Islet of Langerhans (tissue), 1 donor: ENCODE data around the gene SLC16A9.
"Not testable (repeated sequence)": the region's sequence is repeated elsewhere in the genome, so short reads cannot be mapped to it uniquely, and the experiment has no call there.

Experiments
- FAIRE-seq: peaks from one replicate; lab custom pipeline; 2011; peaks lifted over from hg19 to GRCh38; lab: Jason Lieb, UNC

The SLC16A9 gene

DNA sequence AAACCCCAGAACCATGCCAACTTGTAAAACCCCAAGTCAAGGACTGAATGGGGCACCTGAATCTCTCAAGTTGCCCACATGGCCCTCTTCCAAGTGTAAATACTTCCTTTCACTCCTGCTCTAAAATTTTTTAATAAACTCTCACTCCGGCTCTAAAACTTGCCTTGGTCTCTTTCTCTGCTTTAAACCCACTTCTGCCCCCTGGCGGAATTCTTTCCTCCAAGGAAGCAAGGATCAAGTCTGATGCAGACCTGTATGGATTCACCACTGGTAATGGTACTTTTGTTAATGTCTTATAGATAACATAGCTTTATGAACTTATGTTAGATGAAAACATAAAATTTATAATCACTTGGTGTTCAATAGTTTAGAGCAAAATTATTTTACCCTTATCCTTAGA, 33.8 kb downstream of the SLC16A9 start:
- no peak for FAIRE-seq

DNA sequence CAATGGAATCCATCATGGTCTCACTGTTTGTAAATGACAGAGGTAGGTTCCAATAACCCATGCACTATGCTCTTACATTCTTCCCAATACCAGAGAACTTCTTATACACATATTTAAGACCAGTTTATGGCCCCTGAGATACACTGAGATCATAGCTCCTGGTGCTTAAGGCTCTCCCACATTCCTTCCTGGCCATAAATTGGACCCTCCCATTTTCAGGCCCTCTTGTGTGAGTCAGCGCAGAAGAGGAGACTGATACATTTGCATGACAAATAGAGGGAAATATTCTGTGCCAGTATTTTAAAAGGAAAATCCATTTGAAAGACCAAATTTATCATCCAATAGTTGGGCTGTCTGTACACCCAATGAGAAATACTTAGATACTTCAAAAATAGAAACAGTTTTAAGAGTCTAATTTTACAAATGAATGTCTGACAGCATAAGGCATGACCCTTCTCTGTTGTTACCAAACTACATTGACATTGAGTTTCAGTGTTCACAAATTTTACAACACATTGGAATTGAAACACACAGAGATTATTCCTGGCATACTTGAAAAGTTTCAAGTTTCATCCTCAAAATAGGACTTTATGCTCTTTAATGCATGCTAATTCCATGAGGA, 35.3 kb downstream of the SLC16A9 start:
- no peak for FAIRE-seq

DNA sequence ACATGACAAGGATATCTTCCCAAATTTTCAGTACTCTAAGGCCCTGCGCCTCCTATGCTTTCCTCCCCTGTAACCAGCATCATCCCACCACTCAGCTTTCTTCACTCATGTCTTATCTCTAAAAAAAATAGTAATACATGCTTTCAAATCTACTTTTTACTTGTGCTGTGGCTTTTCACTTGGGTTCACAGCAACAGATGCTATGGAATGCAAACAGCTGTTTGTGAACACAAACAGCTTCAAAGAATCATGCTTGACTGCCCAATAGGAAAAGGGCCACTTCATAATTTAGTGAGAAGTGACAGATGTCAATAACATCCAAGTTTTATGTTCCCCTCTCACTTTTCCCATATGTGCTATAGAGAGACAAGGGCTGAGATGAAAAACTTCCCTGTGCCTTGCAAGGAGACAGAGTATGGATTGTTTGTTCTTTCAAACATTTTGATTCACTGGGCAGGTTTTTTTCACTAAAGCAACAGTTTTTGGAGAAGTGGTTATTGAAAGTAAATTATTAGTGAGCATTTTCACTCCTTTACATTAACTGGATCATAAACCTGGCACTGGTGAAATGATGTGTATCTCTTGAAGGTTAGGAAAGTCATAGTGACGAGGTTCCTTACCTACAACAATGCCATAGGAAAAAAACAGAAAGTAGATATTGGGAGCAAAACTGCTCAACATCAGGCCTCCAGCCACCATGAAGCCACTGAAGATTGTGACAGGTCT, 37.3 kb downstream of the SLC16A9 start:
- no peak for FAIRE-seq

DNA sequence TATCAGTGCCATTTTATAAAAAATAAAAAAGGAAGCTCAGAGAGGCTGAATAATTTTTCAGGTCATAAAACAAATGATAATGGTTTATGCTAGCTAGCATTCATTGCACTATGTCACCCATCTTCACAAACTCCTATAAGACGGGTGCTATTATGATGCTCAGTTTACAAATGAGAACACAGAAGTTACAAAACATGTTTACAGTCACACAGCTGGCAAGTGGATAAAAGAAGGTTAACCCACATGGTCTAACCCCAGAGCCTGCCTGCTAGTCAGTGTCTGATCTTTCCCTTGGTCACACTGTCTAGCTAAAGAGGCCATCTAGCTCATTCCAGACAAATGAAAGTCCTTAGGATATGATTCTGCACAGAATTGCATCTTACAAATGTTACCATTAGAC, 39.4 kb downstream of the SLC16A9 start:
- no peak for FAIRE-seq

DNA sequence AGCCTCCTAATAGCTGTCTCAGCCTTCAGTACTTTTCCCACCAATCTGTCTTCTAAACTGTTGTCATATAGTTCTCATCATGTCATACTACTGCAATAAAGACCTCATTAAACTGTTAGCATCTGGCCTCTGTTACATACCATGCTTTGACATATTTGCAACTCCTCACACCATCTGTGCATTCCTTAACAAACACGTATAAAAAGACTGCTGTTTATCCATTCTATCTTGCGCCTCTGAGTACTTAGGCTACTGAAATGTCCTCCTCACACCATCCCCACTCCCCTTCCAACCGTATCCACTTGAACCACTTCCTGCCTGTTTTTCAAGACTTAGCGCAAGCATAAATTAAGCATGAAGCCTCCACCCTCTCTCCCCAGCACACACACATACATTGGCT, 41.6 kb downstream of the SLC16A9 start:
- no peak for FAIRE-seq

DNA sequence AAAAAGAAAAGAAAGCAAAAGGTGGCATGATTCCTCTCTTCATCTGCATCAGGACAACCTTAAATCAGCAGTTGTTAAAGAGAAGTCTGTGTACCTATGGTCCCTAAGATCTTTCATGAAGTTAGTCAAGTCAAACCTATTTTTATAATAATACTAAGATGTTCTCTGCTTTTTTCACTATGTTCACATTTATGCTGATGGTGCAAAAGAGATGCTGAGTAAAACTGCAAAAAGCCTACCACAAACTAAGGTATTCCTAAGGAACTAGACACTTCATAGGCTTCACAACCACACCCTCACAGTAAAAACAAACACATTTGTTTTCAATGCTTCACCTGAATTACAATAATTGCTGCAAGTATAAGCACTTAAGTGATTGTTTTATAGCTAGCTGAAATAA, 43.3 kb downstream of the SLC16A9 start:
- no peak for FAIRE-seq

DNA sequence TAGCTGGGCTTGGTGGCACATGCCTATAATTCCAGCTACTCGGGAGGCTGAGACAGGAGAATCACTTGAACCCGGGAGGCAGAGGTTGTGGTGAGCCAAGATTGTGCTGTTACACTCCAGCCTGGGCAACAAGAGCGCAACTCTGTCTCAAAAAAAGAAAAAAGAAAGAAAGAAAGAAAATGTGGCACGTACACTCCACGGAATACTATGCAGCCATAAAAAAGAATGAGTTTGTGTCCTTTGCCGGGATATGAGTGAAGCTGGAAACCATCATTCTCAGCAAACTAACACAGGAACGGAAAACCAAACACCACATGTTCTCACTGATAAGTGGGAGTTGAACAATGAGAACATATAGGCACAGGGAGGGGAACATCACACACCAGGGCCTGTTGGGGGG, 46.4 kb downstream of the SLC16A9 start:
- FAIRE-seq, result not testable (repeated sequence)

DNA sequence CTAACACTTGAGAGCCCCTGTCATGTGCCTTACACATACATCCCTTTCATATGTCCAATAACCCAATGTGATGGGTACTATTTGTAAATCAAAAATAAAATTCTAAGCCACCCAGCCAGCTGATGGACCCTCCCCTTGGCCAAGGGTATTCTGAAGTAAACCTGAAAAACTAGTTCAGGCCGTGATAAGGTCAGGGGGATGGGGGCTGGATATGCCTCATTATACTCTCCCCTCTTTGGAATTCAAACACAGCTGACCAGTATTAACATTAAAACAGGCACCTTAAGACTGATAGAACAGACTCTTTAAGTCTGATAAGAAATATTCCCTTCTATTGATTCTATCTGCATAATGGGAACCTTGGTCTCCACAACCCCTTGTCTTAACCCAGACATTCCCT, 51.9 kb downstream of the SLC16A9 start:
- FAIRE-seq, result no peak

DNA sequence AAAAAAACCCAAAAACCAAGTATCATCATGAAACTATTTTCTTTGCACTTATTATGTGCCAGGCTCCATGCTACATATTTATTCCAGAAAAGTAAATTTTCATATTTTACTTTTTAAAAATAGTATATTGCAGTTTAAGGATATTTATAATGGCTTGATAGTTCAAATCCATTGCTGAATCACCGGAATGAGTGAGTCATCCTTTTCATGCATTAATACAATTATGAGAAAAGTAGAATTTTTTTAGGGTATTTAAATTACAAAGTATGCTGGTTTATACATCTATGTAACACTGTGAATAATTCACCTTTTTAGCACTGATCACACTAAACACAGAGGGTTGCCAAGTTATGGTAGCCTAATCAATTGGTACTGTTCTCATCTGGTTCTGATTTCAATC, 54.3 kb downstream of the SLC16A9 start:
- FAIRE-seq, result peak; percentile 33

DNA sequence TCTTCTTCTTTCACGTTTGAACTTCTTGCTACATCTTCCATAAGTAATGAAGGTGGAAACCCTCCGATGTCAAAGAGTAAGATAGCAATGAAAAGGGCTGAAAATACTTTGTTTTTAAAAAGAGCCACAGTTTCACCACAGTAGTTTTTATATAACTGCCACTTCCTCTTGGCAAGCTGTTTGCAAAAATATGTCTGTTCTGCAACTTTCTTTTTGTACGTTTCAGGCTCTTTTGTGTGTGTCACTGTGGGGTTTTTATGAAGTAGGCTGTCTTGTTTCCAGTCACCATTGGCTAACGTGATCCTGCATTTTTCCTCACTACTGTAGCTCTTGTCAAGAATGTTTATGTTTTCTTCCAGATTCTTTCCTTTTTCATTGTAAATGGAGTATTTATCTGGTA, 55.6 kb downstream of the SLC16A9 start:
- no peak for FAIRE-seq

DNA sequence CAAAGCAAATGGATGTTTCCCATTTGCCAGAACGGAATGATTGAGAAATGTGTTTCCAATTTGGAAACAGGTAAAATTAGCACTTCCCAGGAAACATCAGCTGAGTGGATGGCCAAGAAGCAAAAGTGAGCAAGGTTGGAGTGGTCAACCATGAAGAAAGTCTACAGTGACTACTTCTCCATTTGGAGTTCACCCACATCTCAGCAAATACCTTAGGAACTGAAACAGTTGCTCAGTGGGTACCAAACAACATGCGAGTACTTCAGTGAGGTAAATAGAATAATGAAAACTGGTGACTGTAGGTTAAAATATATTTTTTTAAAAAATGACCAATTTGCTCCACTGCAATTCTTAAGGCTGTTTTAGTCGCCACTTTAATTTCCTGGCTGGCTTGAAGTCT, 57.7 kb downstream of the SLC16A9 start:
- FAIRE-seq, result no peak

DNA sequence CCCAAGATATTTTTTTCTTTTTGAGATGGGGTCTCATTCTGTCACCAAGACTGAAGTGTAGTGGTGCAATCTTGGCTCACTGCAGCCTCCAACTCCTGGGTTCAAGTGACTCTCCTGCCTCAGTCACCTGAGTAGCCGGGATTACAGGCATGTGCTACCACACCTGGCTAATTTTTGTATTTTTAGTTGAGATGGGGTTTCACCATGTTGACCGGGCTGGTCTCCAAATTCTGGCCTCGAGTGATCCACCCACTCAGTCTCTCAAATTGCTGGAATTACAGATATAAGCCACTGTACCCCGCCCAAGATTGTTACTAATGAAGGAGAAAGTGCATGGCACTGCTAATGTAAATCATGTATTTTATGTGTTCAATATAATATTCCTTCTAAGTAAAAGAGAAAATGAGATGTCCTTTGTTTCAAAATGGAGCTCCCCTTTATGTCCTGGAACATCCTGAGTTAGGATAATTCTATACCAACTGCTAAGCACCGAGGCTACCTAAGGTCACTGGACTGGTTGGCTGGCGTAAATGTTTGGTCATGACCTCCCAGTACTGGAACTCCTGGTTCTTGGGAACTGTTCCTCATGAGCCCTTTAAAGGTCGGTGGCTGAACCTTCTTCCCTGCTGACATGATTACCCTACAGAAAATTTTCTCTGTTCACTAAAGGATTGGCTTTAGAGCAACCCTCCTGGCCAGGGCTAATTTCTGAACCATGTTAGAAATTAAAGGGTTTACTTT, 59.9 kb downstream of the SLC16A9 start:
- no peak for FAIRE-seq

DNA sequence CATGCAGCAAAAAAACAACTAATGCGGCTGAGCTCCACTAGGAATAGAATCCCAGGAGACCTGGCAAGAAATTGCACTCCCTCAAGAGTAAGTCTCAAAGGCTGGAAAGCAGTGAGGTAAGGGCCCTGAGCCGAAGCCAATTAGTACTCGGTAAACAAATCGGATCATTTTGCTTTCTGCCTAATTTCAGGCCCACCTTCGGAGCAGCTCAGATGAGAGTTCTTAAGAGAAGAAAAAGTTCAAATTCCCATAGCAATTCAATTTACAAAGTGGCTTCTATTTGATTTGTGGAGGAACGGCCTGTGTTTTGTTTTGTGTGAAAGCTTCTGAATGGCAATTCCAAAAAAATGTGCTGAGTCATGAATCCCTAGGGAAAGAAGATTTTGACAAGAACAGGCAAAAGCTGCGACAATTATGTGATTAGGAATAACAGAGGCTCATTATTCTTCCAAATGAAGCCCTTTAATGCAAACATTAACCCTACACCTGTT, 60.9 kb downstream of the SLC16A9 start:
- FAIRE-seq, result no peak

DNA sequence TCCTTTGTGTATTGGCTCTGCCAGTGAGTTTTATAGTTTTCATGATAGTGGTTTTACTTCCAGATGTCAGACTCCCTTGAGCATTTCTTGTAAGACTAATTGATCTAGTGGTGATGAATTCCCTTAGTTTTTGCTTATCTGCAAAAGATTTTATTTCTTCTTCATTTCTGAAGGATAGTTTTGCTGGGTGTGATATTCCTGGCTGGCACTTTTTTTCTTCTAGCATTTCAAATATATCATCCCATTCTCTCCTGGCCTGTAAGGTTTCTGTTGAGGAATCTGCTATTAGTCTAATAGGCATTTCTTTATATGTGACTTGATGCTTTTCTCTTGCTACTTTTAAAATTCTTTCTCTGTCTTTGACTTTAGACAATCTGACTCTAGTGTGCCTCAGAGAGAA, 64.8 kb downstream of the SLC16A9 start:
- FAIRE-seq, result no peak

DNA sequence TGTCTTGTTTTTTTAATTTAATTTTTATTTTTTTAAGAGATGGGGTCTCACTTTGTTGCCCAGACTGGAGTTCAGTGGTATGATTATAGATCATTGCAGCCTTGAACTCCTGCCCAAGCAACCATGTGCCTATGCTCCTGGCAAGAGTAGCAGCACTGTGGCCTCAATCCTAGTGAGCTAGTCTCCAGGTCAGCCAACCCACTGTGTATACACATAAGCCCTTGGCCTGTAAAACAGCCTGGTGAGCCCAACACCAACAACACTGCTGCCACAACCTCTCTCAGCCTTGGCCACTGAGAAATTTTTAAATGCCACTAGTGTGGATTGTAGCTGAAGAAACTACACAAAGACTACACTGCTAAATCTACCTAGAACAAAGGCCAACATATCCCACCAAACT, 68.0 kb downstream of the SLC16A9 start:
- not testable (repeated sequence) for FAIRE-seq

DNA sequence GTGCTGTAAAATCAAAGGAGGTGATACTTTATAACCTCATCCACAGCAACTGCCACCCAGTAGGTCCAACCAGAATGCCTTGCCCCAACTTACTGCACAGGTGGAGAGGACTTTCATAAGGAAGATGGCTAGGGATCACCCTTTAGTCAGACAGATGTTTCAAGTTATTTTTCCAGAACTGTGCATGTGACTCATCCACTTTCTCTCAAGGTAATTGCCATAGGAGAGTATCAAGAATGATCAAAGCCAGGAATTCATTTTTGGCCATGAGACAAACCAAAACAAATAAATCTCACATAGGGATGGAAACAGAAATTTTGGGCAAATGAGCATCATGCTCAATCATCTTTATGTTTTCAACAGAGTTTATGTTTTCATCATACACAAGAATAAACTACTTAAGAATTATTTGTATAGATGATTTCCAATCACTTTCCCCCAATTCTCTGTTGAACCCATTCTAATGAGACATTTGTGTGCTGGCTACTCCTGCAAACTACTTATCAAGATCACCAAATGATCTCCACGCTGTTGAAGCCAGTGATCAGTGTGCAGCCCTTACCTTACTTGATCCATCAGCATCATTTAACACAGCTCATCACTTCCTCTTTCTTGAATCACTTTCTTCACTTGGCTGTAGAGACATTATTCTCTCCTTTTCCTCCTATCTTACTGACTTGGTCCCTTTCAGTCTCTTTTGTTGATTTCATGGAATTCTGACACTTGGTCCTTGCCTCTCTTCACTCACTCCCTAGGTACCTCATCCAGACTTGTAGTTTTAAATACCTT, 74.0 kb downstream of the SLC16A9 start:
- no peak for FAIRE-seq

DNA sequence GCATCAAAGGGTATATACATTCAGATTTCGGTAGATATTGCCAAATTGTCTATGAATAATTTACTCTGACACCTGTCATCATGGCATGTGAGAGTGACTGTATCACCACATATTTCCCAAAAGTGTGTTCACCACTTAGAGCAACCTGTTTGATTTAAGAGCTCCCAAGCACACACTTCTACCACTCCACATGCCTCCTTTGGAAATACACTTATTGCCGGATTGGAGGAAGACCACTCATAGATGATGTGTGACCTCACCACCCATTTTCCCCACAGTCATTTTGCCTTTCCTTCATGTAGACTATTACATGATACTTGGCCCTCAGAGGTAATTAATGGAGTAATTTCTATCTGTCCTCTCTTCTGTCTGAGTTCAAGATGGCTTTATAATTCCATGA, 75.5 kb downstream of the SLC16A9 start:
- FAIRE-seq, result no peak

DNA sequence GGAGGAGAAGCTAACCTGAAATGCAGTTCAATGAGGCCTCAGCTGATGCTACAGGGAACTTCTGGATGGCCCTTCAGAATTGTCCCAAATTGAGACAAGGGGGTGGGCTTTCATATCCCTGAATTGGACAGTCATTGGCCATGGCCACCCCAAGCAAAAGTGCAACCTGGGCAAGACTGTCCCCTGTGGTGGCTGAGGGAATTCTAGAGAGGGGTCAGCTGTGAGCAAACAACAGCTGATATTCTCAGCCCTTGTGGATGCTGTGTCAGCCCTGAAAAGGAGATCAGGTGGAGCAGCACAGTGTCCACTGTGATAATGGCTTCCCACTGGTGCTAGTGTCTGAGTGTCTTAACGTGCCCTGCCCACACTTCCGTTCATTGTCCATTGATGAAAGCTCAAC, 76.6 kb downstream of the SLC16A9 start:
- FAIRE-seq, result no peak

DNA sequence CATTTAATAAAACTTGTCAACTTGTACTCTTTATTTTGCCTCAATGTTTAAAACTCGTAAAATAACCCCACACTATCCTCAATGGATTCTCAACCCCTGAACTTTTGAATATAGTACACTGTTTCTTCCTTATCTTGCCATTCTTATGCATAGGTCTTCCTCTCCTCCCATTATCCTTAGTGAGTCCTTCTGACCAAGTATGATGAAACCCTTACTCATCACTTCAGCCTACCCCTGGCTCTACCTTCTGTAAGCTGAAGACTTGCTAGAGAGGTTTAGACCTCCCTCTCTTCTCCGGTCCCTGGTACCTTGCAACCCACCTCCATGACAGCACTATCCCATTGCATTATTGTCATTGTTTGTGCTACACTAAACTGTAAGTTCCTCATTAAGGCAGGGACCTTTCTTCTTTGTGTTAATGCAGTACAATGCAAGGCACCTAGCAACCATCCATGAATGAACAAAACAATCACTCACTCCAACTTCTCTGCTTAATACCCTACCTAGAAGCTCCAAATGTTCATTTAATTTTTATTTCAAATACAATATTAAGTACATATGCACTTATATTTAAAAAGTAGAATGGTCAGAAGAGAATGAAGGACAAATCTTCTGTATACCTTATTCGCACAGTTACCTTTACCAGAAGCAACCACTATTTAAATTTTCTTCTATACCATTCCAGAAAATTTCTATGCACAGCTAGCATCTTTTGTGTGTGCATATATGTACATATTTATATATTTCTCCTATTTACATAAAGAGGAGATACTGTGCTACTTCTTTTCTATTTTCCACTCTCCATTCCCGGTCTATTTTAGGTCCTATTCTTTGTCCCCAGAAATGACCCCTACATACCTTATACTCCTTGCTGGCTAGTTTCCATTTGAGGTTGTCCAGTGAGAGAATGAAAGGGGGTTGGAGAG, 77.5 kb downstream of the SLC16A9 start:
- no peak for FAIRE-seq

DNA sequence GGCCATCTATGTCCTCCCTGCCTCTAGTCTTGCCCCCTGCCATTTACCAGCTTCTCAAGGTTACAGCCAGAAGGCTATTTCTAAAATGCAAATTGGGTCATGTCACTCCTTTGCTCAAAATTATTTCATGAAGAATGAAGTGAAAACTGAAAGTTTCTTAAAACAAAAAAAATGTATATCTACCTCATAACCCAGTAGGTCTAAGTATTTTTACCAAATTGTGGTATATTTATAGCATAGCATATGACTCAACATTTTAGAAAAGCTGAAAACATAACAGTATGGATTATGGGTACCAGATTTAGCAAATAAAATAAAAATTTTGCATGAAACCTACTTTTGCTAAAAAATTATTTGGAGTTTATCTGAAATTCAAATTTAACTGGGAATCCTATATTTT, 78.4 kb downstream of the SLC16A9 start:
- FAIRE-seq, result no peak

DNA sequence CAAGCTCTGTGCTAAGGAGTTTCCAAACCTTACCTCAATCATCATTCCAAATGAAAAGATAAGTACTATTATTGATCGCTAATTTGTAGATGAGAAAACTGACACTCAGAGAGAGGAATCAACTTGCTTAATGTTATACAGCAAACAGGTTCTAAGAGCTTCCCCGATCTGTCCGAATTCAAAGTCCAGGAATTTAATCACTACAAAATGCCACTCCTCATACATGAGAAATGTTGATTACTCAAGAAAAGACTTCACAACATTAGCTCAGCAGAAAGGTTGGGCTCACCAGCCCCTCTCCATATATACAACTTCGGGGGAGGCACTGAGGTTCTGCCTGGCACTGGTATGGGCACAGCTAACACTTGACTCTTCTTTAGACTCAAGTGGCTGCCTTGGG, 80.7 kb downstream of the SLC16A9 start:
- no peak for FAIRE-seq

DNA sequence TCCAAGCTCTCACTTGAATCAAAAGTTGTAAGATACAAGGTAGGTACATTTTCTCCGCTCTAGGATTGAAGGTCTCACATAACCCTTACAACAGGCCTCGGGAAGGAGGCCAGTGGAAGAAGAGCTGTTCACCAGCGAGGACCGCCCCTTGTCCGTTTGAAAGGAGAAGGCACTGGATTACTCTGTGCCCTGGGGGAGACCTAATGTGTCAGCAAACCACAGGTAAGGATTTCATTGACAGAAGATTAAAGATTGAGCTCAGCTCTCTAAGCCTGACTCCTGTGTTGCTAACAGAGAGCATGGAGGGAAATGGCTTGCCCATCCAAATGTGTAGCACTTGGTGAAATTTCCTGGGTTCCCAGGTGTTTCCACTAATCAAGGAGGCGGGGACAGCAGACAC, 81.2 kb downstream of the SLC16A9 start:
- FAIRE-seq, result no peak
